ENCODE results near the gene ATP13A5.

Gene ATP13A5

DNA sequence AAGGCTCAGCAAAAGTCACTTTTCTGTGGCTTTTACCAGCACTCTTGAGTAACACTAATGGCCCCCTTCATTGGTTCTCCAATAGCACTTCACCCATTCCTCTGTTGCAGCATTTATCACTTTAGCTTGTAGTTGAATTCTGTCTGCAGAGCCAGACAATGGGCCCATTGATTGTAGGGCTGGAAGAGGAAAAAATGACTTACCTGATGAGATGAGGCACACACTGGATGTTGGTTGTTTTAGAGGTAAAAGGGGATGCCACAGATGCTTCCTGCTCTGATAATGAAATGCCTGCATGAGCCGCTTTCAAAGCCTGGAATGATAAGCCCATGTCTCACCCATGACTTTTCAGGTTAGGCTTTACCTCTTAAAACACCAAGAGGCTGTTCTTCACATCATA is 73.2 kb downstream of the ATP13A5 start:
- no peaks in the 10 kb centered on the region for H3K36me3 ChIP-seq (ENCODE audit: control insufficient read depth, insufficient read depth, low read length, severe bottlenecking)
- H3K27me3 ChIP-seq (replicated peaks; ENCODE audit: control insufficient read depth, insufficient read depth, low read length) = peaks cover 6% of the 10 kb centered on the region
- no peaks in the 10 kb centered on the region for H3K4me1 ChIP-seq (ENCODE audit: control insufficient read depth, insufficient read depth, low read length)
- H3K4me3 ChIP-seq (ENCODE audit: low read length) = no peak overlapping the region
- DNase-seq (ENCODE audit: low read depth) = no peak
- no peaks in the 10 kb centered on the region for H3K9me3 ChIP-seq (ENCODE audit: control insufficient read depth, low read length)
- no peak overlapping the region for H3K9ac ChIP-seq (ENCODE audit: low read length)

DNA sequence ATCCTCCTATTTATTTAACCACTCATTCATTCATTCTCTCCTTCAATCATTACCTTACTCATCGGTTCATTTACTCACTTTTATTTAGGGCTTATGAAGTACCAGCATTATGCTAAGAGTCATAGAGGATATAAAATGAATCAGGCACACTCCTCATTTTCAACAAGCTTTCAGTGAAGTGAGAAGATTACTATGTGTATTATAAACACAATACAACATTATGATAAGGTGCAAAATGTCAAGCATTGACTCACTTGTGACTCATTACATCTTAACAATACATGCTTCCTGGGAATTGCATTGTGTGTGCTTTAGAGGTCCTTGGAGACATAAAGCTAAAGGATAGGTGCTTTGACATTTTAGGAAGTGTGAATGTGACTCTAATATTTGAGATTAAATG is 77.1 kb downstream of the ATP13A5 start:
- Histone ChIP-seq H3K9ac (ENCODE audit: low read length) (no peak overlapping the region), H3K4me3 (ENCODE audit: low read length) (no peak overlapping the region), H3K9me3 (ENCODE audit: control insufficient read depth, low read length) (peaks cover 2% of the 10 kb centered on the region), H3K4me1 (ENCODE audit: control insufficient read depth, insufficient read depth, low read length) (no peaks in the 10 kb centered on the region), H3K27me3 (replicated peaks; ENCODE audit: control insufficient read depth, insufficient read depth, low read length) (no peaks in the 10 kb centered on the region), H3K36me3 (ENCODE audit: control insufficient read depth, insufficient read depth, low read length, severe bottlenecking) (no peaks in the 10 kb centered on the region)
- no peak for DNase-seq (ENCODE audit: low read depth)

DNA sequence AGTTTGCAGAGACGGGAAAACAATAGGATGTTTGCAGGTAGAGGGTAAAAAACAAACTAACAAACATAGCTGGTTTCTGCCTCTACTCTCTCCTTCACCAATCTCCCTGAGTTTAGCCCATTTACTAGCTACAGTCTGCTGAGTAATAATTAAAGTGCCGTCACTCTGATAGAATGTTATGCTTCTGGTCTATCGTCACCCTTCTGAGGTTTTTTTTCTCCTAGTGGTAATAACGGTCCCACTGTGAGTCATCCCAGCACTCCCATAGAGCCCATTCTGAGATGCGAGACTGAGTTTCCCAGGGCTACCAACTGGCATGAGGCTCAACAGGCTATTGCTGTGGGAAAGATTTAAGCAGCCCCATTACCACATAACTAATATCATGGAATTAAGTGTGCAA is 81.1 kb downstream of the ATP13A5 start:
- no peak for DNase-seq (ENCODE audit: low read depth)
- H3K36me3 ChIP-seq (ENCODE audit: control insufficient read depth, insufficient read depth, low read length, severe bottlenecking) = no peaks in the 10 kb centered on the region
- H3K9ac ChIP-seq (ENCODE audit: low read length) = no peak overlapping the region
- H3K27me3 ChIP-seq (replicated peaks; ENCODE audit: control insufficient read depth, insufficient read depth, low read length) = no peaks in the 10 kb centered on the region
- H3K4me1 ChIP-seq (ENCODE audit: control insufficient read depth, insufficient read depth, low read length) = no peaks in the 10 kb centered on the region
- no peak overlapping the region for H3K4me3 ChIP-seq (ENCODE audit: low read length)
- H3K9me3 ChIP-seq (ENCODE audit: control insufficient read depth, low read length) = peaks cover 8% of the 10 kb centered on the region

DNA sequence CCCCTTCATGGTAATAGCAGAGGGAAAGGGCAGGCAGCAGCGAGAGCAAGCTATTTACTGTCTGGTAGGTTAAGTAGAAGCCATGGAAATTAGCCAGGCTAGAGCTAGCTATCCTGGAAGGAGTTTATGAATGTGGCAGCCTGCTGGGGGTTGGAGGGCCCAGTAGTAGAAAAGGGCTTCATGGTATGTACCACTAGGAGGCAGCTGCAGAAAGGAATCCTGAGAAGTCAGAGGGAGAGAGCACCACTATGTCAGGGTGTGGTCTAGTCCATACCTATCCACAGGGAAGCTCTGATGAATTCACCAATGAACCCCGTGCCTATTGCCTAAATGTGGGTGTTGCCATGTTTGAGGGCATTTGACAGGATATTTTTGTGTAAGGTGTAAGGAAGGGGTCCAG is 82.6 kb downstream of the ATP13A5 start:
- H3K9me3 ChIP-seq (ENCODE audit: control insufficient read depth, low read length) = peaks cover 19% of the 10 kb centered on the region
- DNase-seq (ENCODE audit: low read depth) = no peak
- H3K27me3 ChIP-seq (replicated peaks; ENCODE audit: control insufficient read depth, insufficient read depth, low read length) = no peaks in the 10 kb centered on the region
- H3K4me3 ChIP-seq (ENCODE audit: low read length) = no peak overlapping the region
- H3K36me3 ChIP-seq (ENCODE audit: control insufficient read depth, insufficient read depth, low read length, severe bottlenecking) = no peaks in the 10 kb centered on the region
- H3K9ac ChIP-seq (ENCODE audit: low read length) = no peak overlapping the region
- no peaks in the 10 kb centered on the region for H3K4me1 ChIP-seq (ENCODE audit: control insufficient read depth, insufficient read depth, low read length)

DNA sequence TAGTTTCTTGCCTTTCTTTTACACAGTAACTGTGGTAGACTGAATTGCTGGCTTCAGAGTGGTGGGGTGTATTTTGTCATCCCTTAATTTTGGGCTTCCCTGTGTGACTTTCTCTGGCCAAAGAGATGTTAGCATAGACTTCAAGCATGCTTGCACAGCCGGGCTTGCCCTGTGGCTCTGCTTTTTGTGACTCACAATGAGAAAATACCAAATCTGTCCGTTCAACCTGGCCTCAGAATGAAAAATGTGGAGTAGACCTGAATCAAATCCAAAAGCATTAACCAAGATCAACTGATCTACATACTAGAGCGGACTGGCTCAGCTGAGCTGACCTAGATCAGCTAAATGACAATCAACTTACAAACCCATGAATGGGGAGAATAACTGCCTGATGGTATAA is 86.2 kb downstream of the ATP13A5 start:
- no peaks in the 10 kb centered on the region for H3K36me3 ChIP-seq (ENCODE audit: control insufficient read depth, insufficient read depth, low read length, severe bottlenecking)
- no peak overlapping the region for H3K4me3 ChIP-seq (ENCODE audit: low read length)
- H3K9me3 ChIP-seq (ENCODE audit: control insufficient read depth, low read length) = peaks cover 24% of the 10 kb centered on the region
- no peak overlapping the region for H3K9ac ChIP-seq (ENCODE audit: low read length)
- no peak for DNase-seq (ENCODE audit: low read depth)
- H3K27me3 ChIP-seq (replicated peaks; ENCODE audit: control insufficient read depth, insufficient read depth, low read length) = no peaks in the 10 kb centered on the region
- no peaks in the 10 kb centered on the region for H3K4me1 ChIP-seq (ENCODE audit: control insufficient read depth, insufficient read depth, low read length)

DNA sequence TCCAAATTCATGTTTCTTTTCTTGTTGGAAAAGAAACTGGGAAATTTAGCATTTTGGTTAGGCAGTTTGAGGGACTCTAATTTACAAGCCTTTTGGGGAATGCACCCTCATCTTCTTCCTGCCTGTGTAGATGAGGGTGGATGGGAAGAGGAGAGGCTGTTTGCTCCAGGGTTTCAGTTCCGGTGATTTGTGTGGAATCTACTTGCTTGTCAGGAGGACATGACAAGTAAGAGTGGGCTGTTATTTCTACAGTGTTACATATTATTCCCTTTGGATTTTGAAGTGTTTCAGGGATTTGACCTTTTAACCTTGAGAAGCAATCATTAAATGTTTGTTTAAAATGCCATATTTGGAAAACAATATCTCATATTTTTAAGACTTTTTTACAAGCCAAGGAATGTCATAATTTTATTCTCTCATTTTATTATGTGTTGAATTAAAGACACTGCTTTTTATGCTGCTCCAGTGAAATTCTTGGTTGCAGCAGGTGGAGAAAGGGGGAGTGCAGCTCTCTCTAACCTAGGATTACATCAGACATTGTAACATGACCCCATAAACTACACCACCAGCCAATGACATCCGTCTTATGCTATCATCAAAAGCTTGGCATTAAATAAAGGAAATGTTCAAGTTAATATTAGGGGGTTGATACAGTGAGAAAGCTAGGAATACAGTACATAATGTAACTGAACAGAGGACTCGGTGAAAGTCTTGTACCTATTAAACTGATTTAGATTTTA is 107.3 kb downstream of the ATP13A5 start:
- no peak overlapping the region for H3K4me3 ChIP-seq (ENCODE audit: low read length)
- no peaks in the 10 kb centered on the region for H3K27me3 ChIP-seq (replicated peaks; ENCODE audit: control insufficient read depth, insufficient read depth, low read length)
- no peaks in the 10 kb centered on the region for H3K36me3 ChIP-seq (ENCODE audit: control insufficient read depth, insufficient read depth, low read length, severe bottlenecking)
- no peaks in the 10 kb centered on the region for H3K9me3 ChIP-seq (ENCODE audit: control insufficient read depth, low read length)
- no peak for DNase-seq (ENCODE audit: low read depth)
- no peak overlapping the region for H3K9ac ChIP-seq (ENCODE audit: low read length)
- no peaks in the 10 kb centered on the region for H3K4me1 ChIP-seq (ENCODE audit: control insufficient read depth, insufficient read depth, low read length)

DNA sequence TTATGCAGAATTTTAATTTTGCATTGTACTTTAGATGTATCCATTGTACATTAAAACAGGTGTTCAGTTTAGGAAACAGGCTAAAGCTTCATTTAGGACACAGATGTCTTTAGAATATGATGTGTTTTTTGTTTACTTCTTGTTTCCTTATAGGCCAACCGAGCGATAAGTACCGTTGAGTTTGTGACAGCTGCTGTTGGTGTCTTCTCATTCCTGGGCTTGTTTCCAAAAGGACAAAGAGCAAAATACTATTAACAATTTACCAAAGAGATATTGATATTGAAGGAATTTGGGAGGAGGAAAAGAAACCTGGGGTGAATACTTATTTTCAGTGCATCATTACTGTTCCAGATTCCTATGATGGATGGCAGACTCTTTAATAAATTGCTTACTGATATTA is 108.1 kb downstream of the ATP13A5 start:
- no peak overlapping the region for H3K4me3 ChIP-seq (ENCODE audit: low read length)
- no peaks in the 10 kb centered on the region for H3K27me3 ChIP-seq (replicated peaks; ENCODE audit: control insufficient read depth, insufficient read depth, low read length)
- no peak overlapping the region for H3K9ac ChIP-seq (ENCODE audit: low read length)
- H3K36me3 ChIP-seq (ENCODE audit: control insufficient read depth, insufficient read depth, low read length, severe bottlenecking) = no peaks in the 10 kb centered on the region
- H3K4me1 ChIP-seq (ENCODE audit: control insufficient read depth, insufficient read depth, low read length) = no peaks in the 10 kb centered on the region
- DNase-seq (ENCODE audit: low read depth) = no peak
- no peaks in the 10 kb centered on the region for H3K9me3 ChIP-seq (ENCODE audit: control insufficient read depth, low read length)

DNA sequence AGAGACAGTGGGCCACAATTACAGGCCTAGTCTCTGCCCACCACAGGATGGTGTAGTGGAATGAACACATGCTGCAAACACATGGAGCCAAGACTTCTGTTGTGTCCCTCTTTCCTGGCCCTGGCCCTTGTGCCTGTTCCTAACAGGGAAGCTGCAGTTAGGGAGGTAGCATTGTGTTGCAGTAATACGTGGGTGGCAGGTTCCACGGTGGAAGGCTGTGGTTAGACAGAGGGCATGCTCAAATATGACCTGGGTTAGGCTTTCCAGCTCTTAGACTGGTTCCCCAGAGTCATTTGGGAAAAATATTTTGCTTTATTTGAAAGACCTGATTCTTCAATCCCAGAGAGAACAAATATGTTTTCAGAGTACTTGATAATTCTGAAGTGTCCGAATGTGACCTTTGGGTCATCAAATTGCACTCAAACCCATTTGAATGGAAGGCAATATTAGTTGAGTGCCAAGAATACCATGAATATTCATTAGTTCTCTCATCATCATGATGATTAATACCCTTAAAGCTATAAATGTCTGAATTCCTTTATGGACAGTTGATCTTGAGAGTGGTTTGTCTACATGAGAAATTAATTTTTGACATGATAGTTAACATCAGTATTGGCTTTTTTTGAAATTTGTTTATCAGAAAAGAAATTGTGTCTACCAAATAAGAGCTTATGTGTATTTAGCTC is 109.1 kb downstream of the ATP13A5 start:
- Histone ChIP-seq H3K9ac (ENCODE audit: low read length) (no peak overlapping the region), H3K27me3 (replicated peaks; ENCODE audit: control insufficient read depth, insufficient read depth, low read length) (no peaks in the 10 kb centered on the region), H3K36me3 (ENCODE audit: control insufficient read depth, insufficient read depth, low read length, severe bottlenecking) (no peaks in the 10 kb centered on the region), H3K9me3 (ENCODE audit: control insufficient read depth, low read length) (no peaks in the 10 kb centered on the region), H3K4me3 (ENCODE audit: low read length) (no peak overlapping the region), H3K4me1 (ENCODE audit: control insufficient read depth, insufficient read depth, low read length) (no peaks in the 10 kb centered on the region)
- DNase-seq (ENCODE audit: low read depth) = no peak

DNA sequence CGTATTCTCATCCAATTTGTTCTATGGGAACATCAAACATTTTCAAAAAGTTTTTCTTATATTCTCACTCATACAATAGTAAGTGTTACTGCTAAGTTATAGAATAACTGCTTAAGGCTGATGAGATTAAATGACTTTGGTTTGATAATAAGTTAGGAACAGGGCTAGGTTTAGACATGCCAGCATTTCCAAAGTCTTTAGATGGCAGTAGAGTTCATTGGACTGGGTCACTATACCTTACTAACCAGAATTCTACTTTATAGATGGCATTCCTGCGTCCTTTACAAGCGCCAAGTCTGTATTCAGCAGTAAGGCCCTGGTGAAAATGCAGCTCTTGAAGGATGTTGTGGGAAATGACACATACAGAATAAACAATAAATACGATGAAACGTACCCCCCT is 115.8 kb downstream of the ATP13A5 start:
- H3K9ac ChIP-seq (ENCODE audit: low read length) = no peak overlapping the region
- no peak for DNase-seq (ENCODE audit: low read depth)
- no peaks in the 10 kb centered on the region for H3K27me3 ChIP-seq (replicated peaks; ENCODE audit: control insufficient read depth, insufficient read depth, low read length)
- no peaks in the 10 kb centered on the region for H3K9me3 ChIP-seq (ENCODE audit: control insufficient read depth, low read length)
- H3K4me3 ChIP-seq (ENCODE audit: low read length) = no peak overlapping the region
- no peaks in the 10 kb centered on the region for H3K36me3 ChIP-seq (ENCODE audit: control insufficient read depth, insufficient read depth, low read length, severe bottlenecking)
- H3K4me1 ChIP-seq (ENCODE audit: control insufficient read depth, insufficient read depth, low read length) = no peaks in the 10 kb centered on the region

DNA sequence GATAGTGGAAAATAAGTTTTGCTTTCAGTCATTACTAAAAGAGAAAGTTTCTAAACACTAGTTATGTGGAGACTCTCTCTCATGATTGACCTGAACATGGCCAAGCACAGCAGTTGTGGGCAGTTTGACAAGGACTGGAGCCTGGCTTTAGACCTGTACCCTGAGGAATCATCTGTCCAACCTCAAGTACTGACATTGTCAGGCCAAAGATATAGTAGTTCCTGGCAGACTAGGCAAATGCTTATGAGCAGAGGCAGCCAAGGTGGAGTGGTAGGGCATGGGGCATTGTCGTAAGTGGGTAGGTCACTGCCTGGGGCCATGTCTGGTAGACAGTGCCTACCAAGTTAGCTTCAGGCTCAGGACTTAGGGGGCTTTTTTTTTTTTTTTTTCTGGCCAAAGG is 116.6 kb downstream of the ATP13A5 start:
- Histone ChIP-seq H3K36me3 (ENCODE audit: control insufficient read depth, insufficient read depth, low read length, severe bottlenecking) (no peaks in the 10 kb centered on the region), H3K27me3 (replicated peaks; ENCODE audit: control insufficient read depth, insufficient read depth, low read length) (no peaks in the 10 kb centered on the region), H3K4me1 (ENCODE audit: control insufficient read depth, insufficient read depth, low read length) (no peaks in the 10 kb centered on the region), H3K9me3 (ENCODE audit: control insufficient read depth, low read length) (no peaks in the 10 kb centered on the region), H3K4me3 (ENCODE audit: low read length) (no peak overlapping the region), H3K9ac (ENCODE audit: low read length) (no peak overlapping the region)
- no peak for DNase-seq (ENCODE audit: low read depth)

DNA sequence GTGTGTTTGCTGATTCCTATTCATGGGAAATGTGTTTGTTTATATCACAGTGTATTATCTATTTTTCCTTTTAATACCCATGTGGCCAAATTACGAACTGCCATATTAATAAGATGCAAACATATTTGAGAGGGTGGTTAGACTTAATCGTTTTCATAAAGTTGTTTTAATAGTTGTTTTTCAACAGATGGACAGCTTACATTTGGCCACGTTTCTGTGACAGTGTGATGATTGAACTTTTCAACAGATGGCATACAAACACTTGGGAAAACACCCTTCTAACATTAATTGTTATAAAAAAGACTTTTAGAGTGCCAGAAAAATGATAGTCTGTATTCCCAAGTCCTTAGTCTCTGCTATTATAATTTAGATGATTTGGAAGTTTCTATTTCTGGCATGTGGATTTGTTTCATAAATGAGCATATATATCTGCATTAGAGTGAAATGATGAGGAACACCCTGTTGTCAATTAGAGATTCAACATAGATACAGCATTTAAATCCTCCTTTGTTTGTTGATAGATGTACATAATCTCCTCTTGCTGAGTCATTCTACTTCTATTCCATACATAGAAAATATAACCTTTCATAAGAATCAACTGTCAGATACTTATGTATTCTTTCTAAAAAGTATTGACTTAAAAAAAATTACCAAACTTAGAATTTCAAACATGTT is 124.4 kb downstream of the ATP13A5 start:
- Histone ChIP-seq H3K4me1 (ENCODE audit: control insufficient read depth, insufficient read depth, low read length) (no peaks in the 10 kb centered on the region), H3K4me3 (ENCODE audit: low read length) (no peak overlapping the region), H3K27me3 (replicated peaks; ENCODE audit: control insufficient read depth, insufficient read depth, low read length) (no peaks in the 10 kb centered on the region), H3K36me3 (ENCODE audit: control insufficient read depth, insufficient read depth, low read length, severe bottlenecking) (no peaks in the 10 kb centered on the region), H3K9me3 (ENCODE audit: control insufficient read depth, low read length) (peaks cover 12% of the 10 kb centered on the region), H3K9ac (ENCODE audit: low read length) (no peak overlapping the region)
- no peak for DNase-seq (ENCODE audit: low read depth)

Measured in adipocyte (in vitro differentiated cells).